Esophagus squamous epithelium (tissue), 5 donors: Measurements from ENCODE around the gene KLK6. TPM values are rescaled to one million over a fixed set of nuclear protein-coding genes. Genes with fewer than 3 reads are reported as not detected.

ENCODE experiments used
- DNase-seq: peaks from one replicate; lab custom pipeline; 2025; lab: John Stamatoyannopoulos, UW
- H3K27ac ChIP-seq, 4 donors: fragments of 200-600 bp; sonication (generic); one replicate each; pipeline ENCODE4 v1.5.1; 2016 to 2019; ENCODE audit warnings: mild to moderate bottlenecking in 1 of 4
- H3K27me3 ChIP-seq, 4 donors: fragments of 200-600 bp; sonication (generic); 1 replicate in 3 of 4; 2 replicates in 1 of 4; pipeline versions ENCODE4 v1.5.1 to v1.6.0; 2017 to 2021; ENCODE audit warnings: antibody characterized with exemption in 1 of 4
- H3K36me3 ChIP-seq, 3 donors: fragments of 200-600 bp; sonication (generic); one replicate each; pipeline ENCODE4 v1.5.1; 2016 to 2019
- H3K4me1 ChIP-seq, 3 donors: fragments of 200-600 bp; sonication (generic); one replicate each; pipeline ENCODE4 v1.5.1; 2017 to 2019
- H3K4me3 ChIP-seq, 4 donors: fragments of 200-600 bp; sonication (generic); 1 replicate in 3 of 4; 2 replicates in 1 of 4; pipeline ENCODE4 v1.5.1; 2016 to 2019; ENCODE audit warnings: mild to moderate bottlenecking in 2 of 4, moderate library complexity in 1 of 4
- H3K9me3 ChIP-seq, 3 donors: fragments of 200-600 bp; sonication (generic); one replicate each; pipeline ENCODE4 v1.5.1; 2016 to 2019
- CTCF ChIP-seq, 6 experiments: fragments of 450-650 bp in 4 of 6; fragments of 200-600 bp in 2 of 6; sonication (generic) in 2 of 6; IDR thresholded peaks; one replicate each; pipeline ENCODE4 v1.5.1; 2016 to 2019; ENCODE audit warnings: antibody characterized with exemption in 6 of 6, mild to moderate bottlenecking in 4 of 6, moderate library complexity in 4 of 6
- POLR2A ChIP-seq, 4 donors: fragments of 450-650 bp; IDR thresholded peaks; one replicate each; pipeline ENCODE4 v1.6.1; 2017; ENCODE audit warnings: antibody characterized with exemption in 4 of 4, mild to moderate bottlenecking in 4 of 4, moderate library complexity in 3 of 4
- WGBS, 2 donors: methylation state at CpG; one replicate each; pipeline ENCODE4 v1.1.5; 2018; 5-methylcytosine and 5-hydroxymethylcytosine counted together
- intact Hi-C: fragments of 100-400 bp; cut with DNase I; formaldehyde crosslinking; loops from one replicate; pipeline ENCODE4 v1.15.0; 2022
- total RNA-seq, 4 donors: library from RNA; depleted of rRNA; stranded (reverse); fragments of >200 nt; gene quantifications; one replicate each; pipeline ENCODE4 v1.1.0, GENCODE V29; 2016
- donor health status: DM: yes; HTN: yes; CAD: no.

Gene KLK6
- total RNA-seq, 4 donors from 2014 or later = 6.1 to 160 (median 102) TPM

- H3K36me3 ChIP-seq = no peaks in the 10 kb centered on the region
- TF ChIP-seq CTCF (IDR thresholded peaks at IDR 0.05) = no peak
- no peak for TF ChIP-seq POLR2A (IDR thresholded peaks at IDR 0.05)
- H3K9me3 ChIP-seq = no peaks in the 10 kb centered on the region
- peaks cover 0 to 43% (median 0%) of the 10 kb centered on the region in 4 donors for H3K27me3 ChIP-seq
- DNase-seq = no peak
- intact Hi-C loops = no loop called here
- no peak overlapping the region for H3K27ac ChIP-seq
- WGBS, 2 donors = 93 to 100% methylated on average over 1 of the region's 1 CpG
- peaks cover 0 to 15% (median 0%) of the 10 kb centered on the region in 3 donors for H3K4me1 ChIP-seq
- H3K4me3 ChIP-seq = no peak overlapping the region
Measured at GRCh38 chr19:50962245-50962644, 7.1 kb downstream of the KLK6 start.

GRCh38 chr19:50959731-50960500 is 9.5 kb downstream of the KLK6 start:
- H3K27me3 ChIP-seq = peaks cover 0 to 30% (median 0%) of the 10 kb centered on the region in 4 donors
- H3K4me1 ChIP-seq = no peaks in the 10 kb centered on the region
- H3K36me3 ChIP-seq = no peaks in the 10 kb centered on the region
- DNase-seq = no peak
- WGBS, 2 donors = 33 to 36% methylated on average over 7 to 9 of the region's 9 CpGs
- no peaks in the 10 kb centered on the region for H3K9me3 ChIP-seq
- no peak overlapping the region for H3K4me3 ChIP-seq
- intact Hi-C loops = no loop called here
- TF ChIP-seq CTCF (IDR thresholded peaks at IDR 0.05) (no peak), POLR2A (IDR thresholded peaks at IDR 0.05) (no peak)
- H3K27ac ChIP-seq = no peak overlapping the region

GRCh38 chr19:50957587-50957986 is 11.8 kb downstream of the KLK6 start:
- Histone ChIP-seq H3K9me3 (no peaks in the 10 kb centered on the region), H3K27ac (no peak overlapping the region), H3K4me3 (no peak overlapping the region), H3K27me3 (peaks cover 0 to 33% (median 0%) of the 10 kb centered on the region in 4 donors), H3K36me3 (no peaks in the 10 kb centered on the region), H3K4me1 (peaks cover 0 to 6% (median 0%) of the 10 kb centered on the region in 3 donors)
- intact Hi-C loops = no loop called here
- 72 to 75% methylated on average over 8 of the region's 8 CpGs for WGBS, 2 donors
- no peak for DNase-seq
- no peak for TF ChIP-seq CTCF (IDR thresholded peaks at IDR 0.05)
- TF ChIP-seq POLR2A (IDR thresholded peaks at IDR 0.05) = no peak

- H3K36me3 ChIP-seq = no peaks in the 10 kb centered on the region
- WGBS, 2 donors = 9 to 14% methylated on average over 3 to 7 of the region's 7 CpGs
- peaks cover 0 to 37% (median 0%) of the 10 kb centered on the region in 4 donors for H3K27me3 ChIP-seq
- peak within 1 kb of the TSS in 3 of 4 donors; percentile 5 to 45 (median 42) for H3K27ac ChIP-seq
- peak within 1 kb of the TSS; percentile 14 to 43 (median 22) for H3K4me3 ChIP-seq
- intact Hi-C loops = no loop called here
- no peak for DNase-seq
- H3K4me1 ChIP-seq = peaks cover 0 to 20% (median 0%) of the 10 kb centered on the region in 3 donors
- TF ChIP-seq POLR2A (IDR thresholded peaks at IDR 0.05) (no peak), CTCF (IDR thresholded peaks at IDR 0.05) (no peak)
- H3K9me3 ChIP-seq = no peaks in the 10 kb centered on the region
Measured at GRCh38 chr19:50952910-50953309, 16.5 kb downstream of the KLK6 start, which contains the start of gene KLK5. Gene KLK5, minus strand, starts transcription at chr19:50953038. Its CDS starts 381 bp downstream, at chr19:50952657.

- no peak overlapping the region for H3K27ac ChIP-seq
- DNase-seq = no peak
- H3K27me3 ChIP-seq = peaks cover 0 to 27% (median 0%) of the 10 kb centered on the region in 4 donors
- H3K4me1 ChIP-seq = peaks cover 0 to 20% (median 0%) of the 10 kb centered on the region in 3 donors
- intact Hi-C loops = no loop called here
- H3K4me3 ChIP-seq = no peak overlapping the region
- H3K36me3 ChIP-seq = no peaks in the 10 kb centered on the region
- no peak for TF ChIP-seq POLR2A (IDR thresholded peaks at IDR 0.05)
- no peak for TF ChIP-seq CTCF (IDR thresholded peaks at IDR 0.05)
- no peaks in the 10 kb centered on the region for H3K9me3 ChIP-seq
- 59 to 80% methylated on average over 5 to 6 of the region's 19 CpGs for WGBS, 2 donors
Measured at GRCh38 chr19:50949861-50950260, 19.5 kb downstream of the KLK6 start.
